ENCODE results near the gene SUCNR1. TPM values are rescaled to one million over a fixed set of nuclear protein-coding genes. Genes with fewer than 3 reads are reported as not detected.
A peak's percentile ranks its signal among the peaks of the same experiment; 100 is the strongest.

The SUCNR1 gene
- total and polyA plus RNA-seq, 2 of the 4 experiments (the other 2 are of a cell fraction): not detected

DNA sequence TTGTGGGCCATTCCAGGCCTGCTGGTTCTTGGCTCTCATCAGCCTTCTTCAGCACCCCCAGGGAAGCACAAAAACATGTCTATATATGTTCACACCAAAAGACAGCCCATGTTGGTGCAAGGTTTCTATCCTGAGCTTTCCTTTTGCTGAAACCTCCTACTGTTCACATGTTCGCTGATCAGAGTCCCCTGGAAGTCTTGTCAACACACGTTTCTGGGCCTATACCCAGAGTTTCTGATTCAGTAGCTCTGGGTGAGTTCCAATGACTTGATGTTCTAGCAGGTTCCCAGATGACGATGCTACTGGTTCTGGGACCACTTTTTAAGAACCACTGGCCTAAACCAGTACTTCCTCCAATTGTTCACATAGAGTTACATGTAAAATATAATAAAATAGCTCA is 46.0 kb downstream of the SUCNR1 start:
- Histone ChIP-seq H2BK15ac (ENCODE audit: low read depth, low read length) (peak overlapping the region; percentile 52; the same call in 1 of the 3 replicates), H4K91ac (ENCODE audit: insufficient read depth, low read depth, low read length) (no peak overlapping the region; the same call in 1 of the 2 replicates), H3K4me3 (ENCODE audit: insufficient read depth, low read depth, low read length) (no peak overlapping the region), H3K14ac (replicated peaks; ENCODE audit: low read depth, low read length) (no peak overlapping the region), H2AK5ac (ENCODE audit: low read depth, low read length) (peak overlapping the region; percentile 73; the same call in 1 of the 2 replicates), H4K8ac (ENCODE audit: low read depth in 2 of 2, low read length in 2 of 2) (no peak overlapping the region), H3K9ac (ENCODE audit: low read depth, low read length) (no peak overlapping the region), H3K18ac (ENCODE audit: low read depth, low read length) (no peak overlapping the region), H3K56ac (ENCODE audit: extremely low read depth, insufficient read depth, low read length) (no peak overlapping the region), H3K36me3 (ENCODE audit: control insufficient read depth, insufficient read depth, low read length) (no peaks in the 10 kb centered on the region), H2BK5ac (ENCODE audit: low read depth, low read length, poor library complexity, severe bottlenecking) (no peak overlapping the region), H3K27ac (ENCODE audit: insufficient read depth, low read length) (no peak overlapping the region), H3K4me1 (ENCODE audit: control insufficient read depth, insufficient read depth, low read length) (peaks cover 4% of the 10 kb centered on the region), H4K20me1 (ENCODE audit: insufficient read depth, low read length) (no peaks in the 10 kb centered on the region), H4K5ac (ENCODE audit: low read depth, low read length) (no peak overlapping the region), H2AFZ (replicated peaks; ENCODE audit: low read length, poor library complexity) (no peak overlapping the region), H3K27me3 (ENCODE audit: control insufficient read depth, insufficient read depth, low read length) (no peaks in the 10 kb centered on the region), H3K4me2 (ENCODE audit: low read depth, low read length) (no peak overlapping the region), H2BK20ac (ENCODE audit: low read depth, low read length) (peak overlapping the region; percentile 66), H3K23ac (ENCODE audit: low read depth, low read length) (no peak overlapping the region), H3K79me1 (ENCODE audit: low read depth in 1 of 2, low read length in 2 of 2) (no peaks in the 10 kb centered on the region), H2BK120ac (ENCODE audit: low read depth, low read length) (peak overlapping the region; percentile 22), H3K9me1 (ENCODE audit: insufficient read depth, low read length) (no peaks in the 10 kb centered on the region), H3K4ac (ENCODE audit: low read depth, low read length) (no peak overlapping the region), H2AK9ac (replicated peaks; ENCODE audit: low read depth, low read length, poor library complexity) (no peak overlapping the region), H3K9me3 (ENCODE audit: control insufficient read depth, insufficient read depth, low read length) (peaks cover 3% of the 10 kb centered on the region; the same call in 1 of the 2 replicates)
- 90% methylated on average over 2 of the region's 3 CpGs; no CpG with 5 or more reads in 1 of the 2 experiments for WGBS, 2 experiments (ENCODE audit: extremely low coverage in 2 of 2, insufficient read length in 1 of 2)
- CTCF ChIA-PET: interaction anchor here (0.6 to 2.0 kb wide), 4 partner anchors 15 to 482 kb away, joined by 4 to 9 read pairs (median 5); no protein-coding TSS in a partner anchor
- TF ChIP-seq CHD1 (IDR thresholded peaks at IDR 0.05; ENCODE audit: low read depth, low read length) (no peak), POLR2A (IDR thresholded peaks at IDR 0.05; ENCODE audit: low read depth, low read length) (no peak), SMC3 (IDR thresholded peaks at IDR 0.05; ENCODE audit: low read depth, low read length) (no peak), RCOR1 (IDR thresholded peaks at IDR 0.05; ENCODE audit: insufficient replicate concordance, low read length) (no peak), FOS (IDR thresholded peaks at IDR 0.05; ENCODE audit: low read depth, low read length) (no peak), NFE2L2 (IDR thresholded peaks at IDR 0.05; ENCODE audit: low read depth, low read length) (no peak), RFX5 (IDR thresholded peaks at IDR 0.05; ENCODE audit: low read depth, low read length) (no peak), MAZ (IDR thresholded peaks at IDR 0.05; ENCODE audit: borderline replicate concordance, low read depth, low read length) (no peak)
- TF ChIP-seq, protein P1, sequence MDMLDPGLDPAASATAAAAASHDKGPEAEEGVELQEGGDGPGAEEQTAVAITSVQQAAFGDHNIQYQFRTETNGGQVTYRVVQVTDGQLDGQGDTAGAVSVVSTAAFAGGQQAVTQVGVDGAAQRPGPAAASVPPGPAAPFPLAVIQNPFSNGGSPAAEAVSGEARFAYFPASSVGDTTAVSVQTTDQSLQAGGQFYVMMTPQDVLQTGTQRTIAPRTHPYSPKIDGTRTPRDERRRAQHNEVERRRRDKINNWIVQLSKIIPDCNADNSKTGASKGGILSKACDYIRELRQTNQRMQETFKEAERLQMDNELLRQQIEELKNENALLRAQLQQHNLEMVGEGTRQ (IDR thresholded peaks at IDR 0.05; ENCODE audit: low read depth, low read length): no peak
- TF ChIP-seq, protein P2, sequence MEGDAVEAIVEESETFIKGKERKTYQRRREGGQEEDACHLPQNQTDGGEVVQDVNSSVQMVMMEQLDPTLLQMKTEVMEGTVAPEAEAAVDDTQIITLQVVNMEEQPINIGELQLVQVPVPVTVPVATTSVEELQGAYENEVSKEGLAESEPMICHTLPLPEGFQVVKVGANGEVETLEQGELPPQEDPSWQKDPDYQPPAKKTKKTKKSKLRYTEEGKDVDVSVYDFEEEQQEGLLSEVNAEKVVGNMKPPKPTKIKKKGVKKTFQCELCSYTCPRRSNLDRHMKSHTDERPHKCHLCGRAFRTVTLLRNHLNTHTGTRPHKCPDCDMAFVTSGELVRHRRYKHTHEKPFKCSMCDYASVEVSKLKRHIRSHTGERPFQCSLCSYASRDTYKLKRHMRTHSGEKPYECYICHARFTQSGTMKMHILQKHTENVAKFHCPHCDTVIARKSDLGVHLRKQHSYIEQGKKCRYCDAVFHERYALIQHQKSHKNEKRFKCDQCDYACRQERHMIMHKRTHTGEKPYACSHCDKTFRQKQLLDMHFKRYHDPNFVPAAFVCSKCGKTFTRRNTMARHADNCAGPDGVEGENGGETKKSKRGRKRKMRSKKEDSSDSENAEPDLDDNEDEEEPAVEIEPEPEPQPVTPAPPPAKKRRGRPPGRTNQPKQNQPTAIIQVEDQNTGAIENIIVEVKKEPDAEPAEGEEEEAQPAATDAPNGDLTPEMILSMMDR (conservative IDR thresholded peaks at IDR 0.05; ENCODE audit: low read depth, low read length): no peak
- TF ChIP-seq, protein P3, sequence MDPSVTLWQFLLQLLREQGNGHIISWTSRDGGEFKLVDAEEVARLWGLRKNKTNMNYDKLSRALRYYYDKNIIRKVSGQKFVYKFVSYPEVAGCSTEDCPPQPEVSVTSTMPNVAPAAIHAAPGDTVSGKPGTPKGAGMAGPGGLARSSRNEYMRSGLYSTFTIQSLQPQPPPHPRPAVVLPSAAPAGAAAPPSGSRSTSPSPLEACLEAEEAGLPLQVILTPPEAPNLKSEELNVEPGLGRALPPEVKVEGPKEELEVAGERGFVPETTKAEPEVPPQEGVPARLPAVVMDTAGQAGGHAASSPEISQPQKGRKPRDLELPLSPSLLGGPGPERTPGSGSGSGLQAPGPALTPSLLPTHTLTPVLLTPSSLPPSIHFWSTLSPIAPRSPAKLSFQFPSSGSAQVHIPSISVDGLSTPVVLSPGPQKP (IDR thresholded peaks at IDR 0.05; ENCODE audit: borderline replicate concordance, low read depth, low read length): no peak
- no TSS peak for BruUV-seq (replicated peaks)
- ATAC-seq (ENCODE audit: low read depth): no peak
- intact Hi-C loops (cut with micrococcal nuclease): loop anchor here (2.0 to 5.0 kb wide), 4 partner anchors 451 to 692 kb away; no protein-coding TSS in a partner anchor
- in situ Hi-C loops (cut with MboI; ENCODE audit: low sequenced_read_pairs): loop anchor here (5.0 kb wide), 1 partner anchor 627 kb away; no protein-coding TSS in a partner anchor
- POLR2A ChIA-PET (ENCODE audit: unreplicated experiment): no interaction called here
- dilution Hi-C loops (cut with HindIII; ENCODE audit: low sequenced_read_pairs, unreplicated experiment): no loop called here
- no peak for DNase-seq

Data from IMR-90 (cell line).